Stimulated activated CD4-positive, alpha-beta T cell treated with anti-CD3 and anti-CD28 coated beads, Interleukin-1b, Interleukin-23, amount 100 ng/mL, for 48 hours (primary cell): ENCODE data around the gene OIP5.
"Not testable (repeated sequence)": the region's sequence is repeated elsewhere in the genome, so short reads cannot be mapped to it uniquely, and the experiment has no call there.

ENCODE experiments used
- DNase-seq: peaks from one replicate; pipeline ENCODE4 v3.0.0-alpha.2; 2020

Gene OIP5

DNA sequence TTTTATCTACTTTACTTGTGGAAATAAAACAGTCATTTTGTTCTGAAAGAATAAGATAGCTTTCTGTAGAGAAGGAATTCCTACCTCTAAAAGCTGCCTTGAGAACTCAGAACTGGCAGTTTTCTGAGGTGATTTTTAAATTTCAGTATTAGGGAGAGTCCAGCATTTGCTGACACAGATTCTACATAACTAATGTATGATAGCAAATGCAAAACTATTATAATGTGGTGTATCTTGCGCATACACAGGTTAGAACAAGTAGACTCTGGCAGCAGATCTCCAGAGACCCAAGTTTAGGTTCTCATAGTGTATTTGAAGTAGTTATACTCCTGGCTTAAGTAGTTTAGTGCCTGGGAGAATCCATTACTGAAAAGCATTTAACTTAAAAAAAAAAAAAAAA is 30.8 kb downstream of the OIP5 start:
- DNase-seq: no peak

DNA sequence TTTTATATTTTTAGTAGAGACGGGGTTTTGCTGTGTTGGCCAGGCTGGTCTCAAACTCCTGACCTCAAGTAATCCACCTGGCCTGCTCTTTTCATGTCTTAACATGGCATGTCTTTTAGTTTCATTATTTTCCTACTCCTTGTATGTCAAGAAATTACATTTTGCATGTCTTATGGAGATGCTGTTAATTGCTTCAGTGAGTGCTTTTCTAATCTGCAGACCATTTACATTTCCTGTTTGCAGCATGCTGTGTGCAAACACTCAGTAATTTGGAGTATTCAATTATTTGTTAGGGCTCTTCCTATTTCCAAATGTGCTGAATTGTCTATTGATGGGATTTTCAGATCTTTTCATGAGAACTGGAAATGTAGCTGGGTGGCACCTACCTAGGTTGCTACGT is 31.3 kb downstream of the OIP5 start:
- DNase-seq: not testable (repeated sequence)

DNA sequence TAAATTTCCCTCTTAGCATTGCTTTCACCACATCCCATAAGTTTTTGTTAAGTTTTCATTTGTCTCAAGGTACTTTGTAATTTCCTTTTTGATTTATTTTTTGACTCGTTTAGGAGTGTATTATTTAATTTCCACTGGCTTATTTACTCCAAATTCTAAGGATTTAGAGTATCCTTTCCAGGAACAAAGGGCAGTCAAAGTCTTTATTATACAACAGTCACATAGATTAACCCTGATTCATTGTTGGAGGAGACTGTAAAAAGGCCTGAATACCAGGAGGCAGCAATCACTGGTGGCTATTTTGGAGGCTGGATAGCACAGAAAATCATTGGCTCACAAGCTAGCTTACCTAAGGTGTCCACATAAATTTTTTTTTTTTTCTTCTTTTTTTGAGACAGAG is 39.9 kb downstream of the OIP5 start:
- DNase-seq: no peak

DNA sequence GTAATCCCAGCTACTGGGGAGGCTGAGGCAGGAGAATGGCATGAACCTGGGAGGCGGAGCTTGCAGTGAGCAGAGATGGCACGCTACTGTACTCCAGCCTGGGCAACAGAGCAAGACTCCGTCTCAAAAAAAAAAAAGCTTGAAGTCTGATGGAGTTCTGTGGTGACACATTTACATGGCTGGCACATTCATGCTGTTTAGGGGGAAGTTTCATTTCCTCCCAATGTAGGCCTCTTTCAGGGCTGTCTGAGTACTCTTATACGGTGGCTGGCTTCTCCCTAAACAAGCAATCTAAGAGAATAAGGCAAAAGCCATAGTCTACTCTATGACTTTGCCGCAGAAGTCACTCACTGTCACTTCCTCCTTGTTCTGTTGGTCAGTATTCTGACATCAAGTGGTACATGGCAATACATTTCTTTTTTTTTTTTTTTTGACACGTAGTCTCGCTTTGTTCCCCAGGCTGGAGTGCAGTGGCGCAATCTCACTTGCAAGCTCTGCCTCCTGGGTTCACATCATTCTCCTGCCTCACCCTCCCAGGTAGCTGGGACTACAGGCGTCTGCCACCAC is 41.2 kb downstream of the OIP5 start:
- no peak for DNase-seq

DNA sequence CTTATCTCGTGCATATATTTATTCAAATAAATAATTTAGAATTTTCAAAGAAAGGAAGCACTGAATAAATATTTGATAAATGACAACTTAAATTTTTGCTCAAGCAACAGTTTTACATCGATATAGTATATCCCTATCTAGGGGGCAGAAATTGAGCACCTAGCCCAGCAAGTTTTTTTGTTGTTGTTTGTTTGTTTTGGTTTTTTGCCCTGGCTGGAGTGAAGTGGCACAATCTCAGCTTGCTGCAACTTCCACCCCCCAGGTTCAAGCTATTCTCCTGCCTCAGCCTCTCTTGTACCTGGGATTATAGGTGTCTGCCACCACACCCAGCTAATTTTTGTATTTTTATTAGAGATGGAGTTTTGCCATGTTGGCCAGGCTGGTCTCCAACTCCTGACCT is 42.4 kb downstream of the OIP5 start:
- no peak for DNase-seq

DNA sequence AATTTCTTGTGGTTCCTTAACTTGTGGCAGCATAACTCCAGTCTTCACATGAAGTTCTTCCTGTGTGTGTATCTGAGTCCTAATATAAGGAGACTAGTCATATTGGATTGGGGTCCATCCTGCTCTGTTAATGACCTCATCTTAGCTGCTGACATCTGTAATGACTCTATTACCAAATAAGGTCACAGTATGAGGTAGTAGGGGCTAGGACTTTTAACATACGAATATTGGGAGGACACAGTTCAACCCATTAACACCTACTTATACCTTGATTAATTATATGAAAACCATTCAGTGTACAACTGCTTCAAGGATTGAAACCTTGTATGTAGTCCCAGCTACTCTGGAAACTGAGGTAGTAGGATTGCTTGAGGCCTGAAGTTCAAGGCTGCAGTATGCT is 43.9 kb downstream of the OIP5 start:
- no peak for DNase-seq

DNA sequence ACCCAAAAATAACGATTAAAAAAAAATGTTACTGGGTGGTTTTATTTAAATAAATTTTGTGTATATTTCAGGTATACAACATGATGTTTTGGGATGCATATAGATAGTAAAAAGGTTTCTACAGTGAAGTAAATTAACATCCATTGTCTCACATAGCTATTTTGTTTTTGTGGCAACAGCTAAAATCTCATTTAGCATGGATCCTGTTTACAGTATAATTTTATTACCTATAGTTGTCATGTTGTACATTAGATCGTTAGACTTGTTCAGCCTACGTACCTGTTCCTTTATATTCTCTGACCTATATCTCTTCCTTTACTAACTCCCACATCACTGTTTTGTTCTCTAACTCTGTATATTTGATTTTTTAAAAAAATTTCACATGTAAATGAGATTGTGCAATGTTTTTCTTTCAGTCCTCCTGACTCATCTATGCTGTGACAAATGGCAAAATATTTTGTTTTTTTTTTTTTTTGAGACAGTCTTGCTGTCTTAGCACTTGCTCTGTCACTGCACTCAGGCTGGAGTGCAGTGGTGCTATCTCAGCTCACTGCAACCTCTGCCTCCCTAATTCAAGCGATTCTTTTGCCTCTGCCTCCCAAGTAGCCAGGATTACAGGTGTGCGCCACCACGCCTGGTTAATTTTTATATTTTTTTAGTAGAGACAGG is 45.6 kb downstream of the OIP5 start:
- no peak for DNase-seq

DNA sequence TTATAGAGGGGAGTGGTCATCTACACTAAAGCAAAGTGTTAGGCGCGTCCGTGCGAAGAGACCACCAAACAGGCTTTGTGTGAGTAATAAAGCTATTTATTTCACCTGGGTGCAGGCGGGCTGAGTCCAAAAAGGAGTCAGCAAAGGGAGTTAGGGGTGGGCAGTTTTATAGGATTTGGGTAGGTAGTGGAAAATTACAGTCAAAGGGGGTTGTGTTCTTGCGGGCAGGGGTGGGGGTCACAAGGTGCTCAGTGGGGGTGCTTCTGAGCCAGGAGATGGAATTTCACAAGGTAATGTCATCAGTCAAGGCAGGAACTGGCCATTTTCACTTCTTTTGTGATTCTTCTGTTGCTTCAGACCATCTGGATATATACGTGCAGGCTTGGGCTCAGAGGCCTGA is 47.1 kb downstream of the OIP5 start:
- no peak for DNase-seq

DNA sequence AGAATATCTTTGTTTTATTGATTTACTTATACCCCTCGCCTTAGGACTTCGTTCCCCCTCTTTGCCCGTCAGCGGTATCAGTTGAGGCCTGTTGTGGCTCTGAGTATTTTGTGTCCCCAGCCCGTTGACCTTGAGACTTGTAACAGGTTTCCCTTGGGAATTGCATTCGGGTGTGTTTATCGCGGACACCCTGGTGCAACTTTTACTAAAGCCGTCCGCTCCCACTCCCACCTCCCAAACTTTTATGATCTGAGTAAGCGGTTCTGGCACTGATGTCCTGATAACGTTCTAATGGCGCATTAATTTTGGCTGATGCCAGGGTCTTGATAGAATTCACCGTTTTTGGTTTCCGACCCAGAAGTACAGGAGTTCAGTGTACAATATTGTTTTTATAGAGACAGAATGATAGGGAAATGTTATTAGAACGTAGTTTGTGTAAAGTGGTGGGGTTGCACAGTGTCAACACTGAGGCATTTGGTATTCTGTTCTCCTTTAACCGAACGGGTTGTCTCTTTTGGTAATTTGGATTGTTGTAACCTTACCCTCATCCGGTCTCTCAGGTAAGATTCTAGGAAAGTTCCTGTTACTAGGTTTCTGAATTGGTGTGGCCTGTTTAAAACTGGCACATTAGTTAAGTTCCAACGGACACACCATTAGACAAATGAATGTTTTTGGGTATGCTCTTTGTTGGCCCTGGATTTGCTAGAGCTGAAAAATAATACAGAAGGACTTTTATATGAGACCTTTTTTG is 47.8 kb downstream of the OIP5 start:
- no peak for DNase-seq

DNA sequence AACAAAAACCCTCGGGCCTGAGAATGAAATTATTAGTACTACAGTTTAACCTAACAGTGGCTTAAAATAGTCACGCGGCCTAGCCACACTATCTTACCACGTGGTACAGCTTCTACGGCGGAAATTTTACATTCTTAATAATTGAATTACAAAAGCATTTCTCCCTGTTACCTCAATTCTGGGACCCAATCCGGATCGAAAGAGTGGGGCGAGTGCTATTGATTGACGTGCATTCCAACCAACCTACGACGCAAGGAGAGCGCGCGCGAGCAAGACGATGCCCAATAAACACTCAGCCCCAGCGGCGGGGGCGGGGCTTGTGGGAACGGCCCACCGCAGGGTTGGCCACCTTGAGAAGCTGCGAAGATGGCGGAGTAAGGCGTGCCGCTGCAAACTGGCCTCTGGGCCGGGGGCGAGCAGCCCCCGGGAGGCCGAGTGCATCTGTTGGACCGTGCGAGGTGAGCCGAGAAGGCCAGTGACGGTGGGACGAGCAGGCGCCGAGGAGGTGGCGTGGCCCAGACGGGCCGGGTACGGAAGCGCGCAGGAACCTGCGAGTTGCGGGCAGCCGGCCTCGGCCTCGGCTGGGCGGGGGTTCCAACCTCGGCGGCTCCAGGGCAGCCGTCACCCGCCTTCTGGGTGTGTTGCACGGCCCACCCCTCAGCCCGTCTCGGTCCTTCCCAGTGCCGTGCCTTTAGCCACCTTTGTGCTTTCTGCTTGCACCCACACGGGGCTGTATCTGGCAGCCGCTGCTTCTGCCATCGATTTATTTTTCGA is 48.6 kb downstream of the OIP5 start:
- peak; percentile 98 for DNase-seq

DNA sequence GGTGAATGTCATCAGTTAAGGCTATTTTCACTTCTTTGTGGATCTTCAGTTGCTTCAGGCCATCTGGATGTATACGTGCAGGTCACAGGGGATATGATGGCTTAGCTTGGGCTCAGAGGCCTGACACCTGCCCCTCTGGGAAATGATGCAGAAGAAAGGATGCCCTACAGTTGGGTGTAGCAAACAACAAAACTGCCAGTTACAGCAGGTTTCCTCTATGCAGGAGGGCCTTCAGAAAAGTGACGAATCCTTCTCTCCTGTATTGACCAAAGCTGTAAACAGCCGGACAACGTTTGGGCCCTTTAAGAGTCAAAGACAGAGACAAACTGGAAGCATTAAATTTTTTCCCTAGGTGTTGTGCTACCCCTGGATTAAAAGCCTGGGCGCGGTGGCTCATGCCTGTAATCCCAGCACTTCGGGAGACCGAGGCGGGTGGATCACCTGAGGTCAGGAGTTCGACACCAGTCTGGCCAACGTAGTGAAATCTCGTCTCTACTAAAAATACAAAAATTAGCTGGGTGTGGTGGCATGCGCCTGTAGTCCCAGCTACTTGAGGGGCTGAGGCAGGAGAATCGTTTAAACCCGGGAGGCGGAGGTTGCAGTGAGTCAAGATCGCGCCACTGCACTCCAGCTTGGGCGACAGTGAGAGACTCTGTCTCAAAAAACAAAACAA is 49.3 kb downstream of the OIP5 start:
- not testable (repeated sequence) for DNase-seq

DNA sequence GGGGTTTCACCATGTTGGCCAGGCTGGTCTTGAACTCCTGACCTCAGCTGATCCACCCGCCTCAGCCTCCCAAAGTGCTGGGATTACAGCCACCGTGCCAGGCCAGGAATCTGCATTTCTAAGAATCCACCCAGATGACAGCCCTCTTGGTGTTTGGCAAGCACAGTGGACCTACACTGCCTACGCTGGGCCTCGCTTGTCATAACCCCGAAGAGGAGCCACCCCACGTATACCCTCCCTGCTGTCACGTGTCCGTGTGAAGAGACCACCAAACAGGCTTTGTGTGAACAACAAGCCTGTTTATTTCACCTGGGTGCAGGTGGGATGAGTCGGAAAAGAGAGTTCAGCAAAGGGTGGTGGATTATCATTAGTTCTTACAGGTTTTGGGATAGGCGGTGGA is 50.0 kb downstream of the OIP5 start:
- not testable (repeated sequence) for DNase-seq

DNA sequence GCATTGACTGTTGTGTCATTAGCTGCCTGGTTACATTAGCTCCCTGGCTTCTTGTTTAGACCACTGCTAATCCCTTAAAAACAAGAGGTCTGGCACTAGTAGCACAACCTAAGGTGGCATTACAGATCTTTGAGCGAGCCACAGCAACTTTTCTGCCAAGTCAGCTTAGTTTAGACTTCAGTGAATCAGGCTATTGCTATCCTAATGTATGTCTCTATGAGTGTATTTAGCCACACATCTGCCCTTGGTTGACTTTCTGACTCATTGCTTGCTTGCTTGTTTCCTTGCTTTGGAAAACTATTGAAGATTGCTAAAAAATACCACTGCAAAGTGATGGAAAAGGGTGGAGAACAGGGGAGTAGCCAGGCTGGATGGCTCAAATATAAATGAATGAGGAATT is 51.2 kb downstream of the OIP5 start:
- DNase-seq: no peak

DNA sequence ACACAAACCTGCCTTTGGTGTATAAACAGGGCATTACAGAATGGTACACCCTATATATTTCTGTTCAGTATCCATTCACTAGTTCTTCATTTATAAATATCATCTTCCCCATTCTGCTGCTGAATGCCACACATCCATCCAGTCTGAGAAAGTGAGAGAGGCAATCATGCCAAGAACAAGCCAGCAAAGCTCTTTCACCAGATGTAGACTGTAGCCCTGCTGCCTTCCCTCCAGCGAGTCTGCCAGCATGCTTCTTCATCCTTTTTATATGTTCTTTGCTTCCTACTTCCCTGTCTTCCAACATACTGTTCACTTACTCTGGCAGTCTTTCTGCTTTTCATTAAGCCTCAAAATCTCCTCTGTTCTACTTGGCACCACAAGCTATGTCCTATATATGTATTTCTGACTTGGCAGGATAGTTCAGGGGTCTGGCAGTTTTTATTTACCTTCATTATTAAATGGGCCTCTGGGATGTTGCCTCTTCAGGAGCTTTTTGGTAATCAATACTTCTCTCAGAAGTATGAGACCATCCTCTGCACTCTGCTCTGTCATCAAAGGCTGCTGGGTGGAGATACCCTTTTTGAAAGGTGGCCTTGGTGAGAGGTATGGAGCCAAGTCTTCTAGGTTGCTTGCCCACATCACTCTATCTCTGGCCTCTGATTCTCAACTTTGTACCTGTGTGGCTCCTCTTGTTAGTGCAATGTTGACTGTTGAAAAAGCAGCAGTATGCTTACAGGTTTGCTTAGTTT is 52.7 kb downstream of the OIP5 start:
- no peak for DNase-seq

DNA sequence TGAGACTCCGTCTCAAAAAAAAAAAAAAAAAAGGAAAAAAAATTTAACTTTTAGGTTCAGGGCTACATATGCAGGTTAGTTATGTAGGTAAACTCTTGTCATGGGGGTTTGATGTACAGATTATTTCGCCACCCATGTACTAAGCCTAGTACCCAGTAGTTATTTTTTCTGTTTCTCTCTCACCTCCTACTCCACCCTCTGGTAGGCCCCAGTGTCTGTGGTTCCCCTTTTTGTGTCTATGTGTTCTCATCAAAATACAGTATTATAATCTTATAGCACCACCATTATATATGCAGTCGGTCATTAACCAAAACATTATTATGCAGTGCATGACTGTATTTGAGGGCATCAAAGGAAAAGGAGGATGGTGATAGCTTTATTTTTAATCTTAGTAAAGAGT is 54.1 kb downstream of the OIP5 start:
- no peak for DNase-seq

DNA sequence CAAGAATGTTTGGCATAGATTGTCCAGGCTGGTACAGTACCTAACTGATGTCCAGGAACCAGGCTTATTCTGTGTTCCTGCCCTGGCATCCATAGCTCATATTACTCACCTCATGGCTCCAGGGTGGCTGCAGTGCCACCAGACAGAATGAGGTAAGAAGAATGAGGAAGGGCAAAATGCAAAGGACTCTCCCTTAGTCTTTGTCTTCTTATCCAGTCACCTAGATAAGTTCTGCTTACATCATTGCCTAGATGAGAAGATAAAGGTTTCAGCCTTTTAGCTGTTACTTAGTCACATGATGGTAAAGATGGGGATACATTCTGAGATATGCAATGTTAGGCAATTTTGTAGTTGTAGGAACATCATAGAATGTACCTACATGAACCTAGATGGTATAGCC is 55.6 kb downstream of the OIP5 start:
- no peak for DNase-seq

DNA sequence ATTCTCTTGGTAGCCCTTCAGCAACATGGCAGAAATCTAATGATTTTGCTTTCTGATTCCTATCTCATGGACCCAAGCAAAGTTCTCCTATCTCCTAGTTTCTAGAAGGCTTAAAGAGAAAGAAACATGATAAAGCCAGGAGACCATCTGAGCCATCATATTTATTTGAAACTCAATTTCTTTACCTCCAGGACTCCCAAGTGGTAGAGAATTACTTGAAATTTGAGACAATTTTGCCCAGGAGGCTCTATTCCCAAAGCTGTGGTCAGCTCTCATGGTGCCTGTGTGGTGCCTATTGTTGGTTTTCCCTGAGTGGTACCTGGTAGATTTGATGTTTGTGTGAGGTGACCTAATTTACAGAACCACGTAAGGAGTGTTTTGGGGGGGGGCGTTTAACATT is 62.5 kb downstream of the OIP5 start:
- no peak for DNase-seq

DNA sequence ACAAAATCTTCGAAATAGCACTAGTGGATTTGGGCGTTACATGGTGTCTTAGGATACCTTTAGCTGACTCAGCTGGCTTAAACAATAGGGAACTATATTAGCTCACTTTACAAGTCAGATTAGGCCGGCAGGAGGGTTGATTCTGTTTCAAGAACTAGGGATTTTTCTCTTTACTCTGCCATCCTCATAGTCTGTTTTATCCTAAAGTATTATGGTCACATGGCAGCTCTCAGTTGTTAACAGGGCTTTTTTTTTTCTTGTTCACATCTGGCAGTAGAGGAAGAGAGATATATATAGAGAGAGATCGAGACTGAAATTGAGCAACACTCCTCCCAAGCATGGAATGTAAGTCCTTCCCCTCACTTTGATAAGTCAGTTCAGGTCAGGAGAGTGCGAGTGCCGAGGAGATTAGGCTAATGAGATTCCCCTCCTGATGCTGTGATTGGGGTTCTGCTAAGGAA is 68.5 kb downstream of the OIP5 start:
- no peak for DNase-seq

DNA sequence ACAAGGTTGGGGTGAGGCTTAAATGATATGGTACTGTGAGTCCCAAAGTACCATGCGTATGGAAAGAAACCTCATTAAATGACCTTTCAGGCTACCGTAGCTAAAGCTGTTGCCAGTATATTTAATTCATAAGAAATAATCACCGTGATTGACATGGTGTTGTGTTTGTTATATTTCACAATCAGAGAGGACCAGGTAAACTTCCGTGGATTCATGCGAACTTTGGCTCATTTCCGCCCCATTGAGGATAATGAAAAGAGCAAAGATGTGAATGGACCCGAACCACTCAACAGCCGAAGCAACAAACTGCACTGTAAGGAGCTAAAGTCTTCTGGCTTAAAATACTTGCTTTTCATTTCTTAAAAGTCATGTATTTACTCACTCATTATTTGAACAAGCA is 69.8 kb downstream of the OIP5 start:
- DNase-seq: no peak

DNA sequence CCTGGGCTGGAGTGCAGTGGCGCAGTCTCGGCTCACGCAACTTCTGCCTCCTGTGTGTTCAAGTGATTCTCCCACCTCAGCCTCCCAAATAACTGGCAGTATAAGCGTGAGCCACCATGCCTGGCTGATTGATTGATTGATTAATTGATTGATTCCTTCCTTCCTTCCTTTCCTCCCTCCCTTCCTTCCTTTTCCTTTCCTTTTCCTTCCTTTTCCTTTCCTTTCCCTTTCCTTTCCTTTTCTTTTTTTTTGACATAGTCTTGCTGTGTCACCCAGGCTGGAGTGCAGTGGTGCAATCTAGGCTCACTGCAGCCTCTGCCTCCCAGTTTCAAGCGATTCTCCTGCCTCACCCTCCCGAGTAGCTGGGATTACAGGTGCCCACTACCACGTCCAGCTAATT is 71.5 kb downstream of the OIP5 start:
- DNase-seq: not testable (repeated sequence)

DNA sequence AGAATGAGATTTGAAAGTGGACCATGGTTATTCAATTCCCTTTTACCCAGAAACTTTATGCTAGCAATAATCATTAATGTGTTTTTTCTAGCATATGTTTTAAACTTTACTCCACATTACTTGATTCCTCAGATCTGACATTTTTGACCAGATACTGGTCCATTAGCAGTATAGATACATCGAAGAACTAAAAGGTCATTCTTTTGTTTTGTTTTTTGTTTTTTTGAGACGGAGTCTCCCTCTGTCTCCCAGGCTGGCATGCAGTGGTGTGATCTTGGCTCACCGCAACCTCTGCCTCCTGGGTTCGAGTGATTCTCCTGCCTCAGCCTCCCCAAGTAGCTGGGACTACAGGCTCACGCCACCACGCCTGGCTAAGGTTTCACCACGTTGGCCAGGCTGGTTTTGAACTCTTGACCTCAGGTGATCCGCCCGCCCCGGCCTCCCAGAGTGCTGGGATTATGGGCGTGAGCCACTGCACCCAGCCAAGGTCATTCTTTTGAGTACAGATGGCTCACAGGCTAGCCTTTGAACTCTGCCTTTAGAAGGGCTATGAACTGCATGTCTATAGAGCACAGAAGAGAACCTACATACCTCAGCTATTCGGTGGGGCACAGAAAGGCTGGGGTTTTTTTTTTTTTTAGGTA is 72.7 kb downstream of the OIP5 start:
- DNase-seq: no peak
